ENCODE measurements around the gene SLC8A1. TPM values are rescaled to one million over a fixed set of nuclear protein-coding genes. Genes with fewer than 3 reads are reported as not detected.
A peak's percentile ranks its signal among the peaks of the same experiment; 100 is the strongest.

The SLC8A1 gene
- total and polyA plus RNA-seq, 2 of the 13 experiments (the other 11 are each of a cell fraction or from before 2014, with no cell fraction given) = not detected

- Histone ChIP-seq H3K79me2 (ENCODE audit: insufficient read depth, low read length) (no peaks in the 10 kb centered on the region), H3K27ac (ENCODE audit: extremely low read length, insufficient read depth, low read length) (no peak overlapping the region), H4K20me1 (ENCODE audit: insufficient read depth, low read length) (no peaks in the 10 kb centered on the region), H3K9me3 (ENCODE audit: low read length) (peaks cover 19% of the 10 kb centered on the region), H3K4me3 (replicated peaks in 1 of 3; ENCODE audit: insufficient read depth in 1 of 3, low read depth in 2 of 3, low read length in 3 of 3) (no peak overlapping the region), H3K4me1 (ENCODE audit: insufficient read depth, low read length) (no peaks in the 10 kb centered on the region), H3K9ac (ENCODE audit: insufficient read depth, low read depth, low read length) (no peak overlapping the region), H3K4me2 (ENCODE audit: low read depth, low read length) (no peak overlapping the region), H3K36me3 (replicated peaks in 1 of 2; ENCODE audit: control insufficient read depth in 1 of 2, insufficient read depth in 2 of 2, low read length in 2 of 2) (no peaks in the 10 kb centered on the region), H2AFZ (ENCODE audit: low read length) (no peak overlapping the region), H3K27me3 (ENCODE audit: control insufficient read depth in 1 of 2, insufficient read depth in 2 of 2, low read length in 2 of 2) (no peaks in the 10 kb centered on the region)
- WGBS (ENCODE audit: low lambda C conversion rate) = under 1% methylated on average over 2 of the region's 2 CpGs
- in situ Hi-C loops (cut with HindIII; ENCODE audit: extremely low pct_ligation_motif_present, low pct_unique_long_range_greater_than_20kb) = no loop called here
- intact Hi-C loops (cut with micrococcal nuclease; ENCODE audit: unreplicated experiment) = no loop called here
- ATAC-seq = no peak
- CTCF ChIA-PET (ENCODE audit: low intra/inter-chr PET ratio, low total read pairs) = no interaction called here
- no peak for FAIRE-seq
- POLR2A ChIA-PET = no interaction called here
- BruUV-seq (replicated peaks) = no TSS peak
- TF ChIP-seq RAD51 (IDR thresholded peaks at IDR 0.05; ENCODE audit: borderline replicate concordance) (peak; percentile 53; the same call in 1 of the 2 replicates), XRCC5 (optimal IDR thresholded peaks at IDR 0.05; ENCODE audit: low read length) (no peak), ETV6 (CRISPR knock-in tag; conservative IDR thresholded peaks at IDR 0.05) (no peak)
- DNase-seq (ENCODE audit: low spot score) = no peak
Observed at GRCh38 chr2:40311026-40311425, 140.9 kb downstream of the SLC8A1 start.

GRCh38 chr2:40310303-40310702 is 141.6 kb downstream of the SLC8A1 start:
- 0% methylated on average over 1 of the region's 1 CpG for WGBS (ENCODE audit: low lambda C conversion rate)
- no peaks in the 10 kb centered on the region for H4K20me1 ChIP-seq (ENCODE audit: insufficient read depth, low read length)
- no peak overlapping the region for H2AFZ ChIP-seq (ENCODE audit: low read length)
- DNase-seq (ENCODE audit: low spot score) (no peak), FAIRE-seq (no peak), ATAC-seq (no peak)
- ChIA-PET POLR2A (no interaction called here), CTCF (ENCODE audit: low intra/inter-chr PET ratio, low total read pairs) (no interaction called here)
- no peak overlapping the region for H3K4me2 ChIP-seq (ENCODE audit: low read depth, low read length)
- BruUV-seq (replicated peaks) = no TSS peak
- no peaks in the 10 kb centered on the region for H3K27me3 ChIP-seq (ENCODE audit: control insufficient read depth in 1 of 2, insufficient read depth in 2 of 2, low read length in 2 of 2)
- no peak overlapping the region for H3K9ac ChIP-seq (ENCODE audit: insufficient read depth, low read depth, low read length)
- H3K4me1 ChIP-seq (ENCODE audit: insufficient read depth, low read length) = no peaks in the 10 kb centered on the region
- intact Hi-C loops (cut with micrococcal nuclease; ENCODE audit: unreplicated experiment) (no loop called here), in situ Hi-C loops (cut with HindIII; ENCODE audit: extremely low pct_ligation_motif_present, low pct_unique_long_range_greater_than_20kb) (no loop called here)
- H3K36me3 ChIP-seq (replicated peaks in 1 of 2; ENCODE audit: control insufficient read depth in 1 of 2, insufficient read depth in 2 of 2, low read length in 2 of 2) = no peaks in the 10 kb centered on the region
- H3K27ac ChIP-seq (ENCODE audit: extremely low read length, insufficient read depth, low read length) = no peak overlapping the region
- H3K79me2 ChIP-seq (ENCODE audit: insufficient read depth, low read length) = no peaks in the 10 kb centered on the region
- H3K9me3 ChIP-seq (ENCODE audit: low read length) = peaks cover 19% of the 10 kb centered on the region
- H3K4me3 ChIP-seq (replicated peaks in 1 of 3; ENCODE audit: insufficient read depth in 1 of 3, low read depth in 2 of 3, low read length in 3 of 3) = no peak overlapping the region
- TF ChIP-seq E2F2 (CRISPR knock-in tag; IDR thresholded peaks at IDR 0.05; ENCODE audit: borderline replicate concordance) (no peak), BRD4 (CRISPR knock-in tag; IDR thresholded peaks at IDR 0.05) (no peak), ZNF362 (CRISPR knock-in tag; IDR thresholded peaks at IDR 0.05; ENCODE audit: borderline replicate concordance) (no peak), ZNF296 (CRISPR knock-in tag; conservative IDR thresholded peaks at IDR 0.05) (no peak), CEBPB (IDR thresholded peaks at IDR 0.05; ENCODE audit: borderline replicate concordance, low read depth, low read length) (no peak), ZGPAT (CRISPR knock-in tag; IDR thresholded peaks at IDR 0.05) (no peak), ZNF879 (CRISPR knock-in tag; IDR thresholded peaks at IDR 0.05) (no peak), ZNF7 (CRISPR knock-in tag; IDR thresholded peaks at IDR 0.05) (no peak), KDM3A (CRISPR knock-in tag; IDR thresholded peaks at IDR 0.05; ENCODE audit: low read depth) (no peak), SALL2 (CRISPR knock-in tag; IDR thresholded peaks at IDR 0.05) (no peak), ZIK1 (CRISPR knock-in tag; IDR thresholded peaks at IDR 0.05; ENCODE audit: borderline replicate concordance, low read depth) (no peak), TAF15 (IDR thresholded peaks at IDR 0.05; ENCODE audit: low read depth, low read length, poor library complexity, severe bottlenecking) (no peak), ZNF644 (CRISPR knock-in tag; IDR thresholded peaks at IDR 0.05; ENCODE audit: low read depth) (no peak)
